GM19043 (cell line): Measurements from ENCODE around the gene ZSWIM8.
"Not testable (repeated sequence)": the region's sequence is repeated elsewhere in the genome, so short reads cannot be mapped to it uniquely, and the experiment has no call there.

ENCODE experiments used
- ATAC-seq: cut with Tn5 transposase; IDR thresholded peaks from one replicate; pipeline ENCODE4 v1.9.1; 2021; ENCODE audit warnings: low read depth; ENCODE audit not compliant: unreplicated experiment

The ZSWIM8 gene

DNA sequence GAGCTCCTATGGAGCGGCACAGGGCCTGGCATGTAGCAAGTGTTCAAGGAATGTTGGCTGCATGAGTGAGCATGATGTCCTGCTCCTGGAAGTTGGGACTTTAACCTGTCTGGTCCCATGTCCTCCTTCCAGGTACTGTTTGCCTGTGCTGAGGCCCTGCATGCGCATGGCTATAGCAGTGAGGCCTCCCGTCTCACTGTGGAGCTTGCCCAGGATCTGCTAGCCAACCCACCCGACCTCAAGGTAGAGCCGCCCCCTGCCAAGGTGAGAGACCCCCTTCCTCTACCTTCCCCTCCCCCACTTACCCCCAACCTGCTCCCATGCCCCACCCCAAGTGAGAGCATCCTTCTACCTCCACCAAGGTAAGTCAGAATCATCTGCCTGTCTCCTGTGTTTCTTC lies 8.1 kb downstream of the ZSWIM8 start:
- no peak for ATAC-seq

DNA sequence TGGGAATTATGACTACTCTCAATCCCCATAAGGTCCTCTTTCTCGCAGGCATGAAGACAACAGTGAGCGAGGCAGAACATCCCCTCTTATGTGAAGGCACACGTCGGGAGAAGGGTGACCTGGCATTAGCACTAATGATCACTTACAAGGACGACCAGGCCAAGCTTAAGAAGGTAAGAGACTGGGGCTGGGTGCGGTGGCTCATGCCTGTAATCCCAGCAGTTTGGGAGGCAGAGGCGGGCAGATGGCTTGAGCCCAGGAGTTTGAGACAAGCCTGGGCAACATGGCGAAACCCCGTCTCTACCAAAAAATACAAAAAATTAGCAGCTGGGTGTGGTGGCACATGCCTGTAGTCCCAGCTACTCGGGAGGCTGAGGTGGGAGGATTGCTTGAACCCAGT lies 10.1 kb downstream of the ZSWIM8 start:
- ATAC-seq: not testable (repeated sequence)

DNA sequence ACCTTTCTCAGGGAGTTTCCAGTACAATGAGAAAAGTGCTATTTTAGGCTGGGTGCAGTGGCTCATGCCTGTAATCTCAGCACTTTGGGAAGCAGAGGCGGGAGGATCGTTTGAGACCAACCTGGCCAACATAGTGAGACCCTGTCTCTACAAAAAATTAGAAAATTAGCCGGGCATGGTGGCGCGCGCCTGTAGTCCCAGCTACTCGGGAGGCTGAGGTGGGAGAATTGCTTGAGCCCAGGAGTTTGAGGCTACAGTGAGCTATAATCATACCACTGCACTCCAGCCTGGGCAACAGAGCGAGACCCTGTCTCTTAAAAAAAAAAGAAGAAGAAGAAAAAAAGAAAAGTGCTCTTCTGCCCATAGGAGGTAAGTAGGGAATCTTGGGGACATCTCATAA lies 10.6 kb downstream of the ZSWIM8 start:
- ATAC-seq: not testable (repeated sequence)

DNA sequence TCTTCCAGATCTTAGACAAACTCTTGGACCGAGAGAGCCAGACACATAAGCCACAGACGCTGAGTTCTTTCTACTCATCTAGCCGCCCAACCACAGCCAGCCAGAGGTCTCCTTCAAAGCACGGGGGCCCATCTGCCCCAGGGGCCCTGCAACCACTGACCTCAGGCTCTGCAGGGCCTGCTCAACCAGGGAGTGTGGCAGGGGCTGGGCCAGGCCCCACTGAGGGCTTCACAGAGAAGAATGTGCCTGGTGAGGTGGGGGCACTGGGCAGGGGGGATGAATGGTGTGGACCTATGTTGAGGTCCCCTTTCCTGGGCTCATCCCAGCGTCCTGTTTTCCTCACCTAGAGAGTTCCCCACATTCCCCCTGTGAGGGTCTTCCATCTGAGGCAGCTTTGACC lies 11.4 kb downstream of the ZSWIM8 start:
- no peak for ATAC-seq

DNA sequence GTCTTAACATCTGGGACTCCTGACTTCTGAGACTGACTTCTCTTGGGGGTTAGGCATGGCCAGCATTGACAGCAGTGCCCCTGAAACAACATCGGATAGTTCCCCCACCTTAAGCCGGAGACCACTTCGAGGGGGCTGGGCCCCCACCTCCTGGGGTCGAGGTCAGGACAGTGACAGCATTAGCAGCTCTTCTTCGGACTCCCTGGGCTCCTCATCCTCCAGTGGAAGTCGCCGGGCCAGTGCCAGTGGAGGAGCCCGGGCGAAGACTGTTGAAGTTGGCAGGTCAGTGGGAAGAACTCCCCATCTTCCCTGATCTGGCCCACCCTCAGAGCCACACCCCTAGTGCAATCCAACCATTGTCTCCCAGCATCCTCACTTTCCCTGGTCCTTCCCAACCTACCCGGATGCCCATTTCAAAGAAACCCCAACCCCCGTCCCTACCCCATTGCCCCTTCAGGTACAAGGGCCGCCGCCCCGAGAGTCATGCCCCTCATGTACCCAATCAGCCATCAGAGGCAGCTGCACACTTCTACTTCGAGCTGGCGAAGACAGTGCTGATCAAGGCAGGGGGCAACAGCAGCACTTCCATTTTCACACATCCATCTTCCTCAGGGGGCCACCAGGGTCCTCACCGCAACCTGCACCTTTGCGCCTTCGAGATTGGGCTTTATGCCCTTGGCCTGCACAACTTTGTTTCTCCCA lies 12.1 kb downstream of the ZSWIM8 start:
- no peak for ATAC-seq

DNA sequence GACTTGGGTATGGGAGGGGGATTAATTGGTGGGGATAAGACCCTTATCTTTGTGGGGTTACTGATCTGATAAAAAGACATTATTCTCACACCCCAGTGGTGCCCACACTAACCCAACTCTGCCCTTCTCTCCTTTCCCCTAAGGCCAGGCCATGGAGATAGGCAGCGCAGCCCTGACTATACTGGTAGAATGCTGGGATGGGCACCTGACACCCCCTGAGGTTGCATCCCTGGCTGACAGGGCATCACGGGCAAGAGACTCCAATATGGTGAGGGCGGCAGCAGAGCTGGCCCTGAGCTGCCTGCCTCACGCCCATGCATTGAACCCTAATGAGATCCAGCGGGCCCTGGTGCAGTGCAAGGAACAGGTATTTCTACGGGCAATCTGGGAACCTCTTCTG lies 12.7 kb downstream of the ZSWIM8 start:
- ATAC-seq: no peak

DNA sequence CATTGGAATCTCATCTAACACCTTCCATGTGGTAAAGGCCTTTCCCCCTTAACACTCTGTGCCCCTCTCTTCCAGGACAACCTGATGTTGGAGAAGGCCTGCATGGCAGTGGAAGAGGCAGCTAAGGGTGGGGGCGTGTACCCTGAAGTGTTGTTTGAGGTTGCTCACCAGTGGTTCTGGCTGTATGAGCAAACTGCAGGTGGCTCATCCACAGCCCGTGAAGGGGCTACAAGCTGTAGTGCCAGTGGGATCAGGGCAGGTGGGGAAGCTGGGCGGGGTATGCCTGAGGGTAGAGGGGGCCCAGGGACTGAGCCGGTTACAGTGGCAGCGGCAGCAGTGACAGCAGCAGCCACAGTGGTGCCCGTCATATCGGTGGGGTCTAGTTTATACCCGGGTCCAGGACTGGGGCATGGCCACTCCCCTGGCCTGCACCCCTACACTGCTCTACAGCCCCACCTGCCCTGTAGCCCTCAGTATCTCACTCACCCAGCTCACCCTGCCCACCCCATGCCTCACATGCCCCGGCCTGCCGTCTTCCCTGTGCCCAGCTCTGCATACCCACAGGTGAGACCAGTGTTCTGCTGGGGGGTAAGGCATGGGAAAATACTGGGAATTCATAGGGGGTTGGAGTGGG lies 13.6 kb downstream of the ZSWIM8 start:
- ATAC-seq: no peak

DNA sequence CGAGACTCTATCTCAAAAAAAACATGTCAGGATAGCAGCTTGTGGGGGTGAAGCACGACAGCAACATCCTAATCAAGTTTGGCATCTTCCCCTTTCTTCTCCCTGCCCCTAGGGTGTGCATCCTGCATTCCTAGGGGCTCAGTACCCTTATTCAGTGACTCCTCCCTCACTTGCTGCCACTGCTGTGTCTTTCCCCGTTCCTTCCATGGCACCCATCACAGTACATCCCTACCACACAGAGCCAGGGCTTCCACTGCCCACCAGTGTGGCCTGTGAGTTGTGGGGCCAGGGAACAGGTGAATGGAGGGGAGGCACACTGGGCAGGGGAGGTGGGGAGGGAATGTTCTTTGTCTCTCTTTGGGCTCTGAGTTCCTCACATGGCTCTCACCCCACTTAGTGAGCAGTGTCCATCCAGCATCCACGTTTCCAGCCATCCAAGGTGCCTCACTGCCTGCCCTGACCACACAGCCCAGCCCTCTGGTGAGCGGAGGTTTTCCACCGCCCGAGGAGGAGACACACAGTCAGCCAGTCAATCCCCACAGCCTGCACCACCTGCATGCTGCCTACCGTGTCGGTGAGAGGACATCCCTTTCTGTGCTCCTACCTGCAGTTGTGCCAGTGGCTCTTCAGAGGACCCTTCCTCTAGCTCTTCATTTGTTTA lies 14.6 kb downstream of the ZSWIM8 start:
- ATAC-seq: no peak

DNA sequence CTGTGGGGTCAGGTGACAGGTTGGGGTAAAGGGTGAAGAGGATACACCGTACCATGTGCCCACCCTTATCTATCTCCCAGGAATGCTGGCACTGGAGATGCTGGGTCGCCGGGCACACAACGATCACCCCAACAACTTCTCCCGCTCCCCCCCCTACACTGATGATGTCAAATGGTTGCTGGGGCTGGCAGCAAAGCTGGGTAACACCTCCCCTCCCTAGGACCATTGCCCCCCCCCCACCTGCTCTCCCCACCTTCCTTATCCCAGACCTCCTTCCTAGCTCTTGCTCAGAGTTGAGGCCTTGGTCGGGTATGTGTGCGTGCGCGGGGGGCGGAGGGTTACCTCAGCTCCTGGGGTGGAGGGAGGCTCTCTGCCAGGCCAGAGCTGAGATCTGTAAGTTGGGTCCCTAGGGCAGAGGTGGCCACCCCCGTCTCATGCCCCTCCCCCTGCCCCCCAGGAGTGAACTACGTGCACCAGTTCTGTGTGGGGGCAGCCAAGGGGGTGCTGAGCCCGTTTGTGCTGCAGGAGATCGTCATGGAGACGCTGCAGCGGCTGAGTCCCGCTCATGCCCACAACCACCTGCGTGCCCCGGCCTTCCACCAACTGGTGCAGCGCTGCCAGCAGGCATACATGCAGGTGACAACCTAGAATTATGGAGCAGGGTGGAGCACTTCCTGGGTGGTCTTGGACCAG lies 15.3 kb downstream of the ZSWIM8 start:
- ATAC-seq: no peak

DNA sequence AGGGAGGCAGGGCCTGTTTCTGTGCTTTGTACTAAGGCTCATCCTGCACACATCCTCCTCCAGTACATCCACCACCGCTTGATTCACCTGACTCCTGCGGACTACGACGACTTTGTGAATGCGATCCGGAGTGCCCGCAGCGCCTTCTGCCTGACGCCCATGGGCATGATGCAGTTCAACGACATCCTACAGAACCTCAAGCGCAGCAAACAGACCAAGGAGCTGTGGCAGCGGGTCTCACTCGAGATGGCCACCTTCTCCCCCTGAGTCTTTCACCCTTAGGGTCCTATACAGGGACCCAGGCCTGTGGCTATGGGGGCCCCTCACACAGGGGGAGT lies 15.8 kb downstream of the ZSWIM8 start:
- ATAC-seq: no peak

DNA sequence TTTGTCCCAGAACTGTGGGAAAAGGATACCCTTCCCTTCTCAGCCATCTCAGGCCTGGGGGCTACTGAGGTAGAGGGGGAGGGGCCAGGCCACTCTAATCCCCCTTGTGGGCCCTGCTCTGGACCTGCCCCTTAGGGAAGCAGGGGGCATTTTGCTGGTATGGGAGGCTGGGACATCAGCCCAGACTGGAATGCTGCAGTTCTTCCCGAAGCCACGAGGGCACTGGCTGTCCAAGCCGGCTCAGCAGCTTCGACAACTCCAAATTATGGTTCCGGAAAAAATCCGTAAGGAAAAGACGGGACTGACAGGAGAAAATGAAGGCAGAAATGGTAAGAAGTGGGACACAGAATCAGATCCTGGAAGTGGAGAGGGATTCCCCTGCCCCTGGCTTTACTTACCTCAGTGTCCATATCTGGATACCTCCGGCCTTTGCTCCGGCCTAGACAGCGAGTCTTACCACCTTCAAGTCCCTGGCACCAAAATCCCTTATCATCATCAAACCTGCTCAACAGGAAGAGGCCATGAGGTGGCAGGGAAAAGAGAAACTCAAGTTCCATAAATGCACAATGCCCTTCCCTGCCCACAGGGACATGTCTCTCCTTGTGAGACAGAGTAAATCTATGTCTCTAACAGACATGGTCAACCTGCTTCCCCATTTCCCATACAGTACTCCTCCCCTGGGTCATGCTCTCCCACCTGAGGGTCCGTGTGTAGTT lies 17.0 kb downstream of the ZSWIM8 start:
- ATAC-seq: no peak

DNA sequence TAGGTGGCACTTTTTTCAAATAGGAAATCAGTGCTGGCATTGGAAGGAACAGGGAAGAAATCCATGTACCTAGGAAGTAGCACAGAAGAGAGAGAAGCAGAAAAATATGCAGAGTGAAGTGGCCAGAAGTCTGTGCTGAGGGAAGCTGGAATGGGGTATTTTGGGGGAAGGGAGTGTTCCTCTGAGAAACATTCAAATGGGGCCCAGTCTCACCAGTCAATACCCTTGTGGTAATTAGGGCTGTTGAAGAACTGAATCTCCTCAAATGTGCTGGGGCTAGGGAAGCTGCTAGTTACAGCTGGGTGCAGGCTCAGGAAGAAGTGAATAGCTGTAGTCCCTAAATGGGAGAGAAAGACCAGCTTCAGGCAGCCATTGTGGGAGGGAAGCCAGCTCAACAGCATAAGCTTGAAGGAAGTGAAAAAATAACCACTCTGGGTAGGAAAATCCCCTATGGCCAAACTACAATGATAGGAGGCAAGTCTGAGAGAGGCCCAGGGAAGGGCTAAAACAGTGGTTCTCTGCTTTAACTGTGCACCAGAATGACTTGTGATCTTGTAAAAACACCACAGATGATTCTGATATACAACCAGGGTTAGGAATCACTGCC lies 18.4 kb downstream of the ZSWIM8 start:
- no peak for ATAC-seq

DNA sequence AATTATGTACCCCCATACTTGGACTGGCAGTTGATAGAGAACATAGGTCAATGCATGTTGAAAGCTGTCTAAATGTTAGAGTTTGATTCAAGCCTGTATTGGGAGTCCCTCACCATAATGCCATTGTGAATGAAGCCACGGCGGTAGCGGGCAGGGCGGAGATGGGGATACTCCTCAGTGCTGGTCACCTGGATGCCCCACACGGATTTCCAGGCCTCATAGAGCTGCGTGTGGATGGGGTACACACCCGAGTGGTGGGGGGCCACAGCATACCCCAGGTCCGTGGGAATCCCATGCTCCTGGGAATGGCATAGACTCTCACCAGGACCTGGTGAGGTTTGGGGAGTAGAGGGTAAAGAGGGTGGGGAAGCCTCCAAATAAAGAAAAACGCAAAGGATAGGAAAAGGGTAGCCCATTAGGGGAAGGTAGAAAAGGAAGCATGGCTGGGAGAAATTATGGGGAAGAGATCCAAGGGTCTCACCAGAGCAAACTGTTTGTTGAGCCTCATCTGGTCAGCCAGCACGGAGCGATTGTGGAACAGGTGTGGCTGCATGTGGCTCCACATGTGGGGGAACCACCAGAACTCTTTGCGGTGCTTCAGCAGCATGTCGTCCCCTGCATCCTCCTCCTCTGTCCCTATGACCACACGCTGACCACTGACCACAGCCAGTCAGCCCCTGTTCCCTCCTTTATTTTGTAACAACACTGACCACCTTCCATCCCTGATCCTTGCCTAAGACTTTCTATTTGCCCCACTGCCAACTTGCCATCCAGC lies 21.0 kb downstream of the ZSWIM8 start:
- no peak for ATAC-seq

DNA sequence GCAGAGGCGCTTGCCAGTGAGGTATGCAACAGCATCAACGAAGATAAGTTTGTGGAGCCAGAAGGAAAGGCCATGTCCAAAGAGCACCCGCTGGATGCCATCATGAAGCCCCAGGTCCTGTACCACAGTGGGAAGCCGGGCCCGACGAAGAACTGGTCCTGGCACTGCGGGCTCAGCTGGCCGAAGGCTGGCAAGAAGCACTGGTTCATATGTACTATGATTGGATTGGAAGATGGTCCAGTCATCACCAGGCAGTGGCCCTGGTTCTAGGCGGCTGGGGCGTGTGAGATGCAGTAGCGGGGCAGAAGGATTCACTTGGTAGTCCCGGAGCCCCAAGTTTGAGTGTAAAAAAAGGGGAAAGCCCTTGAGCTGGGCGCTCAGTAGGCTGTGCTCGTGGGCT lies 22.1 kb downstream of the ZSWIM8 start:
- no peak for ATAC-seq

DNA sequence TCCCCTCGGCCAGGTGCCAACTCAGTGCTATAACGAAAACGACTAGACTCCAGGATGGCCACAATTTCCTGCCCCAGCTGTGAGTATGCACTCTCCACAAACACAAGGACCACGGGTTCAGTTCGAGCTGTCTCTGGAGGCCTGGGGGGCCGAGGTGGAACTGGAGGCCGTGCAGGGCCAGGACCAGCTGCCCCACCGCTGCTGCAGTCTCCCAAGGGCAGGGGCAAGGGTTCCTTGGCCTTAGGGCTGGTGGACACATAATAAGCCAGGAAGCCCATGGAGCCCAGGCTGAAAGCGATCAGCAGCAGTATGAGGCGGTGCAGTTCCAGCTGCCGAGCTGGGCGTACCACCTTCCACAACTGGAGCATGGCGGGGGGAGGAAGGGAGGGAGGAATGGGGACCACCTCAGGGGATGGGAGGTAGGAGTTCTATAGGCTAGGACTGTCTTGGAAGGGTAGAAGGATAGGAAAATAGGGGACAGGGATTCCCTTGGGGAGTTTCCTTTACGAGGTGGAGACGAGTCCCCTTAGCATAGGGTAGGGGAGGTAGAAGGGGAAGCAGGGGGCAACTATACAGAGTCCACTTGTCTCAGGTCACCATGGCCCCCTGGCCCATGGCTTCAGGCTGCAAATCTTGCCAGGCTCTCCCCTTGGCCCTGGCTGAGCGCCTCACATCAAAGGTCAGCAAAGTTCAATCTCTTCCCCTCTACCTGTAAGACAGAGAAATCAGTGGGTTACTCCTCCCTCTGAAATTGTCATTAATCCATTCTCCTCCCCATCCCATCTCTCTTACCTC lies 22.8 kb downstream of the ZSWIM8 start:
- no peak for ATAC-seq

DNA sequence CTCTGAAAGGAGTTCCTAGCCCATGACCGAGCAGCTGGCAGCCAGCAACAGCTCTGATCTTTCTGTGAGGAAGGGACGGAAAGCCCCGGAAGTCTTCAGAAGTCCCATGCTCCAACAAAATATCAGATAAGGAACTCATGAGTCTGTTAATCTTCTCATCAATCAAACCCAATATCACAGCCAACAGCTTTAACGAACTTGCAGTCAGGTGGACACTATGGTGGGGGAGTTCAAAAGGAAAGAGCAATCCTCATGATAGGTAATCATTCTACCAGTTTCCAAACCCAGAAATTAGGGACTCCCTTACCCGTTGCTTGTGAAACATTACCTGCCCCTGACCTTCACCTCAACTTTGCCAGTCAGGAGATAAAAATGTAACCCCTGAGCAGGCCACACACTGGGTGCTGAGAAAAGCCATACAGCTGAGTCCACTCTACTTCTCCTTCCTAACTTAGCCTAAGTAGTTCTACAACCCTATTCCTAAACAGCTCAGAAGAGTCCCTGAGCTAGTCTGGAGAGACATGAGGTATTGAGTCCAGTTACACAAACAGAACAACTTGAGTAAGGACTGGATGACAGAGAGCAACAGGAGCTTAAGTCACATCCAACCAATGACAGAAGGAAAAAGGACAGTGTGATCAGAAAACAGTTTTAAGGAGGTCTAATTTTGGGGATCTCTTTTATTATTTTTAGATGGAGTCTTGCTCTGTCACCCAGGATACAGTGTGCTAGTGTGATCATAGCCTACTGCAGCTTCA lies 23.8 kb downstream of the ZSWIM8 start:
- no peak for ATAC-seq

DNA sequence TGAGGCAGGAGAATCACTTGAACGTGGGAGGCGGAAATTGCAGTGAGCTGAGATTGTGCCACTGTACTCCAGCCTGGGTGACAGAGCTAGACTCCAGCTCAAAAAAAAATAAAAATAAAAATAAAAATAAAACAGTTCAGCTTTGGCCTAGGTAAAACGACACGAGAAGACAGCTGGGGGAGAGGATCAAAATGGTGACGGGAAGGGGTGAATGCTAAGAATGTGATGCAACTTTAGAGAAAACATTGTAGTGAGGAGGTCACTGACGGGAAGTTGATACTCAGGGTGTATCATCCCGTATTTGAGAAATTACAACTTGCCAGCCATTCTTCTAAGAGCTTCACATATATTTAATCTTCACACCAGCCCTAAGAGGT lies 24.9 kb downstream of the ZSWIM8 start:
- ATAC-seq: no peak

DNA sequence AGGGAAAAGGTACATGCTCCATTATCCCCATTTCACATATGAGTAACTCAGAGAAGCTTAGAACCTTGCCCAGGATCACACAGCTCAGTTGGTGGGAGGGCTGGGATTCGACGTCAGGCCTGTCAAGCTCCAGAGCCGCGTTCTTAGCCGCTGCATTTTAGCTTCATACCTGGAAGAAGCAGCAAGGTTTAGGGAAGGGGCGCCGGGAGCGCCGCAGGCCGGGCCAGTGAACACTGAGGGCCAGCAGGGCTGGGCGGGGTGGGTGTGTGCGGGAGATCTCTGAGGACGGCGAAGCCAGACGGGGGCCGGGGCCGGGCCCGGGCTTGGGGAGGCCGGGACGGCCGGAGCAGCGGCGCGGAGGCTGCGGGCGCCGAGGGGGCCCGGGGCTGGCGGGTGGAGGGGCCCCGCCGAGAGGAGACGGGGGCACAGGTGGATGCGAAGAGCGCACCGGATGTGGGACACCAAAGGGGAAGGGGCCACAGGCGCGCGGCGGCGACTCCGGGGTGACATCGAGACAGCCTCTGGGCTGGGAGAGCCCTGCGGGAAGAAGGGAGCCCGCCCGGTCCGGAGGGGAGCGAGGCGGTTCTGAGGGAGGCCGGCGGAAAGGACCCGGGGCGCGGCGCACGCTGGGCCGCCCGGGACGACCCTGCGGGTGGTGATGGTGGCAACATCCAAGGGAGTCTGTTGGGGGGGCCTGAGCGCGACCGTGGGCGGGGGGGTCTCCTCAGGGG lies 25.5 kb downstream of the ZSWIM8 start:
- ATAC-seq: peak; percentile 25
